Aorta (tissue), 5 donors: ENCODE results near the gene PPM1H. TPM values are rescaled to one million over a fixed set of nuclear protein-coding genes. Genes with fewer than 3 reads are reported as not detected.
"Not testable (repeated sequence)": the region's sequence is repeated elsewhere in the genome, so short reads cannot be mapped to it uniquely, and the experiment has no call there.

ENCODE experiments used
- ATAC-seq: fragments of 200-7000 bp; cut with Tn5 transposase; one replicate; pipeline ENCODE4 v1.9.1; 2022; ENCODE audit warnings: moderate library complexity; ENCODE audit not compliant: low FRiP score
- DNase-seq, 2 donors: peaks; one replicate each; pipeline ENCODE4 v3.0.0-alpha.2; 2020
- H3K27ac ChIP-seq, 2 donors: one replicate each; pipeline ENCODE4 v1.5.1; 2013; ENCODE audit warnings: low read length in 2 of 2, mild to moderate bottlenecking in 2 of 2, moderate library complexity in 2 of 2, control low read depth in 1 of 2, inconsistent platforms in 1 of 2, low read depth in 1 of 2
- H3K27me3 ChIP-seq, 2 donors: one replicate each; pipeline ENCODE4 v1.6.1; 2013; ENCODE audit warnings: control low read depth in 1 of 2, low read length in 1 of 2, mild to moderate bottlenecking in 1 of 2, moderate library complexity in 1 of 2; ENCODE audit not compliant: insufficient read depth in 2 of 2, control insufficient read depth in 1 of 2
- H3K36me3 ChIP-seq, 2 donors: one replicate each; pipeline ENCODE4 v1.6.1; 2013; ENCODE audit warnings: control low read depth in 1 of 2, low read length in 1 of 2, mild to moderate bottlenecking in 1 of 2; ENCODE audit not compliant: insufficient read depth in 2 of 2, control insufficient read depth in 1 of 2
- H3K4me1 ChIP-seq, 2 donors: one replicate each; pipeline ENCODE4 v1.6.1; 2013; ENCODE audit warnings: low read length in 2 of 2, control low read depth in 1 of 2, mild to moderate bottlenecking in 1 of 2, moderate library complexity in 1 of 2; ENCODE audit not compliant: insufficient read depth in 2 of 2, control insufficient read depth in 1 of 2
- H3K4me3 ChIP-seq, 2 donors: one replicate each; pipeline ENCODE4 v1.5.1; 2013; ENCODE audit warnings: low read length in 2 of 2, control low read depth in 1 of 2, mild to moderate bottlenecking in 1 of 2
- H3K9me3 ChIP-seq: one replicate; pipeline ENCODE4 v1.6.1; 2013; ENCODE audit warnings: mild to moderate bottlenecking, low read length; ENCODE audit not compliant: control insufficient read depth
- WGBS, 2 donors: extraction: QIAGEN DNeasy Blood & Tissue Kit; methylation state at CpG; one replicate each; pipeline ENCODE4 v1.1.7; 2013; 5-methylcytosine and 5-hydroxymethylcytosine counted together
- intact Hi-C, 2 donors: fragments of 100-400 bp; cut with DNase I; formaldehyde crosslinking; loops; one replicate each; pipeline versions ENCODE4 v1.14.2 to v1.15.0; 2022
- polyA plus RNA-seq, 2 donors: library from polyadenylated mRNA; stranded (reverse); fragments of 200-250 nt; gene quantifications; one replicate each; pipeline ENCODE4 v1.2.3, GENCODE V29; 2013
- total RNA-seq, 2 donors: library from RNA; stranded (reverse); fragmentation: NEBNext Ultra II Directional; extraction: Animal tissue kit (Norgen Biotek cat#: 25700); gene quantifications; one replicate each; pipeline ENCODE4 v1.2.1, GENCODE V29; 2021
- donor health status: healthy with polysubstance abuse.
- donor health status: Bipolar disorder and iron deficiency.
- donor health status: DM: no; HTN: no; CAD: no.
- donor health status: DM: no; HTN: no; CAD: no.
- donor health status: DM: yes; HTN: yes; CAD: no.

Gene PPM1H
- total and polyA plus RNA-seq, 4 donors: 1.3 to 9.3 (median 3.7) TPM

DNA sequence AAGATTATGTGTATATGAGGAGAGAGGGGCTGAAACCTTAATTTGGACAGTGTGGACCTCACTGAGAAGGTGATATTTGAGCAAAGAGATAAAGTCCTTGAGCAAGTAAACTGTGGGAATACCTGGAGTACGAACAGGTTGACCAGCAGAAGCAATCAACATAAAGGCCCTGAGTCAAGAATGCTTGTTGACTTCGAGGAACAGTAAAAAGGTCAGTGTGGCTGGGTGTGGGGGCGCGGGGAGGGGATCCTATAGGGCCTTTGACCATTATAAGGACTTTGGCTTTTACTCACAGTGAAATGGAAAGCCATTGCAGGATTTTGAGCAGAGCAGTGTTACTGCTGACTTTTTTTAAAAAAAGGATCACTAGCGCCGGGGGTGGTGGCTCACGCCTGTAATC is 34.7 kb upstream of the PPM1H start:
- H3K4me1 ChIP-seq: peaks cover 2 to 5% of the 10 kb centered on the region in 2 donors
- H3K9me3 ChIP-seq: no peaks in the 10 kb centered on the region
- 88 to 97% methylated on average over 7 of the region's 7 CpGs for WGBS, 2 donors
- intact Hi-C loops: loop anchor here in 1 of 2 donors (5.0 kb wide), 1 partner anchor 78 kb away; no protein-coding TSS in a partner anchor
- DNase-seq (no peak), ATAC-seq (no peak)
- H3K27ac ChIP-seq: no peak overlapping the region
- H3K36me3 ChIP-seq: no peaks in the 10 kb centered on the region
- H3K4me3 ChIP-seq: no peak overlapping the region
- no peaks in the 10 kb centered on the region for H3K27me3 ChIP-seq

DNA sequence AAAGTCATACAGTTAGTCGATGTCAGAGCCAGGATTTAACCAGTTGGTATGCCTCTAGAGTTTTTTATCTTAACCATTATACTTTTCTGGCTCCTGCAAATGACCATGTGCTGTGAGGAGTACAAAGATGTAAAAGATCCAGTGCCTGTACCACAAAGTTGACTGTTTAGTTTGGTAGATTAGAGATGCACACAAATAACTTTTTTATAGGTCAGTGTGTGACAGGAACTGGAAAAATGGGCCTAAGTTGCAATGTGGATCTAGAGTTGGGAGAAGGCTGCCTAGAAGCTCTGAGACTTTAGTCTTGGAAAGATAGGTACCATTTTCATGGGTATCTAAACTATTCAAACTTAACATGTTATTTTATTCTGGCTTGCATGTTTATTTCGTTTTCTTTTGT is 32.8 kb upstream of the PPM1H start:
- Histone ChIP-seq H3K4me1 (peaks cover 2 to 5% of the 10 kb centered on the region in 2 donors), H3K36me3 (no peaks in the 10 kb centered on the region), H3K27ac (no peak overlapping the region), H3K9me3 (no peaks in the 10 kb centered on the region), H3K27me3 (no peaks in the 10 kb centered on the region), H3K4me3 (no peak overlapping the region)
- intact Hi-C loops: no loop called here
- ATAC-seq (no peak), DNase-seq (no peak)
- 53 to 67% methylated on average over 2 of the region's 2 CpGs for WGBS, 2 donors

DNA sequence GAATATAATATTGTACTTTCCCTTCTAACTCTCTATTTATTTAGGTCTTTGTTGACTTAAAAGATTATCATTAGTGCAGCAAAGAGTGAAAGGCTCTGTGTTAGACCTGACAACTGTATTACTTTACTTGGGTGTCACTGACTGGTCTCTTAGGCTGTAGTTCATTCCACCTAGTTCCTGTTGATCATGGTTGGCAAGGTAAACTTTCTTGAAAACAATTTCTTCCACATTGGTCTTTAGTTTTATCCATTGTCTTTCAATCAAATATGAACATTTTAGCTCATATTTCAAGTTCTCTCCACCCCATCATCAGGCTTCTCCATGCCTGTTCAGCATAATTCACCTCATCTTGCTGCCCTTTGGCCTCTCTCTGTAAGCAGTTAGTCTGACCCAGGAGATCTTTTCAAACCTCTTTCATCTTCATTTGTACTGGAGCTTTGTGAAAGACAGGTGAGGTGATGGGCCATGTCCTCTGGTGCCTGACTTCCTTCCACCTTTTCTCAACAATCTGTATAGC is 32.1 kb upstream of the PPM1H start:
- Histone ChIP-seq H3K4me3 (no peak overlapping the region), H3K4me1 (peaks cover 2 to 5% of the 10 kb centered on the region in 2 donors), H3K27ac (no peak overlapping the region), H3K36me3 (no peaks in the 10 kb centered on the region), H3K27me3 (no peaks in the 10 kb centered on the region), H3K9me3 (no peaks in the 10 kb centered on the region)
- intact Hi-C loops: no loop called here
- no peak for DNase-seq
- no peak for ATAC-seq

DNA sequence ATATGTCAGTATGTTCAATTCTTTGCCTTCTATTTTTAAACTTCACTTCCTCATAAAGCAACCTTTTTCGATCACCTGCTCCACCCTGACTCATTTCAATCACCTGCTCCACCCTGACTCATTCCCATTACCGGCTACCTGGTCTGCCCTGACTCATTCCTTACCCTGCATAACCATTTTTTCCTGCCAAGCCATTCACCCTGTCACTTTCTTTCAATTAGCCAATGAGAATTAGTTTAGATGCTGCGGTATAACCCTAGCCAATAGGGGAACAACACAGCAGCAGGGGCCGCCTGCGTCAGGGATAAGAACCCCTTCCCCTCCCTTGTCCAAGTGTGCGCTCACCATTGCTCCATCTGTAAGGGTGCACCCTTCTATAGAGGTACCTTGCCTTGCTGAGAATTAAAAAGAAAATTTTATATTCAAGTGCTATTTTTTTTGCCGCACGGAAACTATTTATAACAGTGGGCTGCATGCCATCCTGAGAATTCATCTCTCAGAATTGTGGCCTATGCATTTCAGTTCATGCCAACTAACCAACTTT is 31.6 kb upstream of the PPM1H start:
- 59 to 61% methylated on average over 8 of the region's 8 CpGs for WGBS, 2 donors
- ATAC-seq, H3K27ac ChIP-seq, H3K4me3 ChIP-seq, DNase-seq, H3K4me1 ChIP-seq, intact Hi-C loops, H3K36me3 ChIP-seq, H3K27me3 ChIP-seq, H3K9me3 ChIP-seq: not testable (repeated sequence)

DNA sequence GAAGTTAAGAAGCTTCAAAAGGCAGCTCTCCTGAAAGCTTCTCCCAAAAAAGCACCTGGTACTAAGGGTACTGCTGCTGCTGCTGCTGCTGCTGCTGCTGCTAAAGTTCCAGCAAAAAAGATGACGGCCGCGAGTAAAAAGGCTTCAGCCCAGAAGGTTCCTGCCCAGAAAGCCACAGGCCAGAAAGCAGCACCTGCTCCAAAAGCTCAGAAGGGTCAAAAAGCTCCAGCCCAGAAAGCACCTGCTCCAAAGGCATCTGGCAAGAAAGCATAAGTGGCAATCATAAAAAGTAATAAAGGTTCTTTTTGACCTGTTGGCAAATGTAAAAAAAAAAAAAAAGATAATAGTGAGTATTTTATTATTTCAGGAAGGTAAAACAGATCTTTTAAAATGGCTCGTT is 30.8 kb upstream of the PPM1H start:
- H3K36me3 ChIP-seq, H3K27me3 ChIP-seq, H3K27ac ChIP-seq, H3K4me1 ChIP-seq, DNase-seq, intact Hi-C loops, ATAC-seq, H3K4me3 ChIP-seq, H3K9me3 ChIP-seq: not testable (repeated sequence)
- 82% methylated on average over 4 of the region's 4 CpGs for WGBS, 2 donors

DNA sequence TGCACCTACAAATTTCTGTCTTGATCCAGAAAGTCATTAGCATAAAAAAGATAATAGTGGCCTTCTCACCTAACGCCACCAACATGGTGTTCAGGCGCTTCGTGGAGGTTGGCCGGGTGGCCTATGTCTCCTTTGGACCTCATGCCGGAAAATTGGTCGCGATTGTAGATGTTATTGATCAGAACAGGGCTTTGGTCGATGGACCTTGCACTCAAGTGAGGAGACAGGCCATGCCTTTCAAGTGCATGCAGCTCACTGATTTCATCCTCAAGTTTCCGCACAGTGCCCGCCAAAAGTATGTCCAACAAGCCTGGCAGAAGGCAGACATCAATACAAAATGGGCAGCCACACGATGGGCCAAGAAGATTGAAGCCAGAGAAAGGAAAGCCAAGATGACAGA is 30.3 kb upstream of the PPM1H start:
- WGBS, 2 donors: 85 to 91% methylated on average over 11 of the region's 11 CpGs

DNA sequence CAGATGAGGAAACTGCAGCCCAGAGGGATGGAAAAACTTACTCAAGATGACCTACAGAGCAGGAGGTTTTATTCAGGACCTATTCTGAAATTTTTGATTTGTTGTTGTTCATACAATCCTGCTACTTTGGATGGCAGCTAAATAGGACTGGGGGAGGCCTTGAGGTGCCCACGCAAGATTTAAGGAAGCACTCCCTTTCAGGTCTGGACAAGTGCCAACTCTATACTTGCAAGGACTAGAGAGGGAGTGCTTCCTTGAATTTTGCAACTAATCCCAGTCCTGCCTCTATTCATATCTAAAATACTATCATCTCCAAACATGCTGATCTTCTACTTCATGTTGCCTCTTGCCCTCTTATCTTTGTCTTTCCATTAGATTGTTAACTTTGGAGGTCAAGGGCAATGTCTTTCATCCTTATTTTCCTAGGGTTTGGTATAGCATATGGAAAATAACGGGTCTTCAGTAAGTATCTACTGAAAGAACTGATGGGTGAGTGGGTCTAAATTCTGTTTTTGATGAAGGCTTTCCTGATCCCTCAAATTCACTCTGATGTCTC is 28.6 kb upstream of the PPM1H start:
- Histone ChIP-seq H3K27ac (no peak overlapping the region), H3K4me3 (no peak overlapping the region), H3K9me3 (no peaks in the 10 kb centered on the region), H3K27me3 (no peaks in the 10 kb centered on the region), H3K4me1 (peaks cover 0 to 2% of the 10 kb centered on the region in 2 donors), H3K36me3 (no peaks in the 10 kb centered on the region)
- intact Hi-C loops: no loop called here
- DNase-seq: no peak
- no peak for ATAC-seq
- WGBS, 2 donors: 91% methylated on average over 2 of the region's 2 CpGs

More for the DNA sequence above, 30.3 kb upstream of the PPM1H start:
- H3K27me3 ChIP-seq, H3K4me1 ChIP-seq, intact Hi-C loops, H3K36me3 ChIP-seq, ATAC-seq, H3K4me3 ChIP-seq, DNase-seq, H3K9me3 ChIP-seq, H3K27ac ChIP-seq: not testable (repeated sequence)

DNA sequence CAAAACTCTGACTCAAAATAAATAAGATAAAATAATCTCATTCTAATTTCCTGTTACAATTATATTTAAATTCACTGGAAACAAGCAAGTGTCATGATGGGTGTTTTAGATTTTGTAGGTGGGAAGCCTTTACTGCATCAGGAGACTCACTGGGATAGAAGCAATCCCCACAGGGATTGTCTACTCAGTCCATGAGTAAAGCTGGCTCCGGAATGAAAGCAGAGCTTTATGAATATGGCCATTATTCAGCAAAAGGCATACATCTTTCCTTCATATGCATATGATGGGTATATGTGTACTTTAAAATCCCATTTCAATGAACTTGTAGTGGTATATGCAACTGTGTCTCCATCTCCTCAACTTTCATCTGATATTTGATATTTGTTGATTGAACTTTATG is 25.4 kb upstream of the PPM1H start:
- Histone ChIP-seq H3K4me1 (no peaks in the 10 kb centered on the region), H3K4me3 (no peak overlapping the region), H3K36me3 (no peaks in the 10 kb centered on the region), H3K27ac (no peak overlapping the region), H3K9me3 (no peaks in the 10 kb centered on the region), H3K27me3 (no peaks in the 10 kb centered on the region)
- ATAC-seq (no peak), DNase-seq (no peak)
- intact Hi-C loops: no loop called here
- 70 to 88% methylated on average over 1 of the region's 1 CpG for WGBS, 2 donors

DNA sequence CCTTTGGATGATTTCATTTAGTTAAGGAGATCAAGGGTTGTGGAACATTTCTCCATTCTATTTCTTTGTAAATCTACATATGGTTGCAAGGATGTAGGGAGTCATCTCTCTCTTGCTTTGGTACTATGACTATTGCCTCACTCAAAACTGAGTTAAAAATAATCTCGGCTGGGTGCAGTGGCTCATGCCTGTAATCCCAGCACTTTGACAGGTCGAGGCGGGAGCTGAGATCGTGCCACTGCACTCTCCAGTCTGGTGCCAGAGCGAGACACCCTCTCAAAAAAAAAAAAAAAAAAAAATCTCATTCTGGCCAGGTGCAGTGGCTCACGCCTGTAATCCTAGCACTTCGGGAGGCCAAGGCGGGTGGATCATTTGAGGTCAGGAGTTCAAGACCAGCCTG is 24.8 kb upstream of the PPM1H start:
- DNase-seq: no peak
- no peak overlapping the region for H3K27ac ChIP-seq
- H3K4me1 ChIP-seq: no peaks in the 10 kb centered on the region
- no peak overlapping the region for H3K4me3 ChIP-seq
- intact Hi-C loops: no loop called here
- H3K27me3 ChIP-seq: no peaks in the 10 kb centered on the region
- 62 to 63% methylated on average over 7 to 8 of the region's 8 CpGs for WGBS, 2 donors
- no peaks in the 10 kb centered on the region for H3K36me3 ChIP-seq
- ATAC-seq: no peak
- H3K9me3 ChIP-seq: no peaks in the 10 kb centered on the region
